ENCODE data around the gene DNPH1.

DNA sequence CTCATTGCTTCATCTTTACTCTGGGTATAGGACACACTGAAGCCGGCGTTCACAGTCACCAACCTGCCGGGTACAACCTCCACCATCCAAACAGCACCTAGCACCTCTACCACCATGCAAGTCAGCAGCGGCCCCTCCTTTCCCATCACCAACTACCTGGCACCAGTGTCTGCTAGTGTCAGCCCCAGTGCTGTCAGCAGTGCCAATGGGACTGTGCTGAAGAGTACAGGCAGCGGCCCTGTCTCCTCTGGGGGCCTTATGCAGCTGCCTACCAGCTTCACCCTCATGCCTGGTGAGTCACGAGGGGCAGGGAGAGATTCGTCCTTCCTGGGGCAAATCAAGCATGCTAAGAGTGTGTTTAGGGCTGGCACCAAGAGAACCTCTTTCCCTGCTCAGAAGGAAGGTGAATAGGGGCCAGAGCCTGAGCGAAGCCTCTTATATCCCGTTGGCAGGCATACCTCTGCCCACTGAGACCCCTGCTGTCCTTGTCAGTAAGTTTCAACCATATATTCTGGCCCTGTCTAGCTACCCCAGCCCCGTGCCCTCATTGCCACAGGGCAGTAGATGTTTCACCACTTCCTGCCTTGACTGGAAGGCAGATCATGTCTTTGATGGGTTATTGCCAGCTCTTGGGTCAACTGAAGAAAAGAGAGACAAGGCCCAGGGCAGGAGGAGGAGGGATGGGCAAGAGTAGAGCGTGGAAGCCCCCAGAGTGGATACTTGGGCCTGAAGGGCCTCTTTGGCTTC, 53.4 kb downstream of the DNPH1 start:
- TF ChIP-seq, protein P1, sequence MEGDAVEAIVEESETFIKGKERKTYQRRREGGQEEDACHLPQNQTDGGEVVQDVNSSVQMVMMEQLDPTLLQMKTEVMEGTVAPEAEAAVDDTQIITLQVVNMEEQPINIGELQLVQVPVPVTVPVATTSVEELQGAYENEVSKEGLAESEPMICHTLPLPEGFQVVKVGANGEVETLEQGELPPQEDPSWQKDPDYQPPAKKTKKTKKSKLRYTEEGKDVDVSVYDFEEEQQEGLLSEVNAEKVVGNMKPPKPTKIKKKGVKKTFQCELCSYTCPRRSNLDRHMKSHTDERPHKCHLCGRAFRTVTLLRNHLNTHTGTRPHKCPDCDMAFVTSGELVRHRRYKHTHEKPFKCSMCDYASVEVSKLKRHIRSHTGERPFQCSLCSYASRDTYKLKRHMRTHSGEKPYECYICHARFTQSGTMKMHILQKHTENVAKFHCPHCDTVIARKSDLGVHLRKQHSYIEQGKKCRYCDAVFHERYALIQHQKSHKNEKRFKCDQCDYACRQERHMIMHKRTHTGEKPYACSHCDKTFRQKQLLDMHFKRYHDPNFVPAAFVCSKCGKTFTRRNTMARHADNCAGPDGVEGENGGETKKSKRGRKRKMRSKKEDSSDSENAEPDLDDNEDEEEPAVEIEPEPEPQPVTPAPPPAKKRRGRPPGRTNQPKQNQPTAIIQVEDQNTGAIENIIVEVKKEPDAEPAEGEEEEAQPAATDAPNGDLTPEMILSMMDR (IDR thresholded peaks at IDR 0.05), result no peak
- no peak for TF ChIP-seq ZFX (IDR thresholded peaks at IDR 0.05; ENCODE audit: borderline replicate concordance)
